Choroid plexus epithelial cell (primary cell): ENCODE data around the gene MYH10.

ENCODE experiments used
- DNase-seq: peaks from one replicate; pipeline ENCODE4 v3.0.0-alpha.2; 2010; ENCODE audit warnings: low read depth
- H3K4me3 ChIP-seq: 2 replicates; pipeline ENCODE4 v1.5.1; 2011; ENCODE audit warnings: low read depth, mild to moderate bottlenecking, control low read depth, low read length, moderate library complexity
- TF ChIP-seq, protein P1 (sequence below): conservative IDR thresholded peaks from 2 replicates; pipeline ENCODE4 v1.5.1; 2011; ENCODE audit warnings: low read depth, mild to moderate bottlenecking, control low read depth, inconsistent platforms, low read length, moderate library complexity

Gene MYH10

DNA sequence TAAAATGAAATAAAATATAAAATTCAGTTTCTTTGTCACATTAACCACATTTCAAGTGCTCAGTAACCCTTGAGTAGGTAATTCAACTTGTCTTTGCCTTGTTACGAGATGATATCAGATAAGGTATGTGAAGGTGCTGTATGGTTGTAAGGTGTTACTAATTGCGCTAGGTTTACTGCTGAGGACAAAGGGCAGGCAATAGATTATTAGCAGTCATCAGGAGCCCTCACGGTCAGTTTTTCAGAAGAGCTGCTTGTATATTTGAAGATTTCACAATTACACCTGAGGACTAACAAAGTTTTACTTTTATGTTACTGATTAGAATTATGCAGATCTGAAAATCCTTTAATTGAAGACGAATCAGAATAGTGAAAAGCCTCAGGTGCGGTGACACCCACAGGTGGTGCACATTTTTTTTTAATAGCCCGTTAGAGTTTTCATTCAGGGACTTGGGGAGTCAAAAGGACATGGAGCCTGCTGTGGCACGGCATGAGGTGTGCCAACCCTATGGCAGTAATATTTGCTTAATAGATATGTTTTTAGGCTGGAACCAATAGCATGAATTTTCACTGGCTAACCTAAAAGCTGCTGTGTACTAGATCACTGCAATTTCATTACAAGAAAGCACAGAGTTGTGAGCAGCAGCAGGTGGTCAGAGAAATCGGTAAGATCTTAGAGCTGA is 178.5 kb downstream of the MYH10 start:
- TF ChIP-seq, protein P1, sequence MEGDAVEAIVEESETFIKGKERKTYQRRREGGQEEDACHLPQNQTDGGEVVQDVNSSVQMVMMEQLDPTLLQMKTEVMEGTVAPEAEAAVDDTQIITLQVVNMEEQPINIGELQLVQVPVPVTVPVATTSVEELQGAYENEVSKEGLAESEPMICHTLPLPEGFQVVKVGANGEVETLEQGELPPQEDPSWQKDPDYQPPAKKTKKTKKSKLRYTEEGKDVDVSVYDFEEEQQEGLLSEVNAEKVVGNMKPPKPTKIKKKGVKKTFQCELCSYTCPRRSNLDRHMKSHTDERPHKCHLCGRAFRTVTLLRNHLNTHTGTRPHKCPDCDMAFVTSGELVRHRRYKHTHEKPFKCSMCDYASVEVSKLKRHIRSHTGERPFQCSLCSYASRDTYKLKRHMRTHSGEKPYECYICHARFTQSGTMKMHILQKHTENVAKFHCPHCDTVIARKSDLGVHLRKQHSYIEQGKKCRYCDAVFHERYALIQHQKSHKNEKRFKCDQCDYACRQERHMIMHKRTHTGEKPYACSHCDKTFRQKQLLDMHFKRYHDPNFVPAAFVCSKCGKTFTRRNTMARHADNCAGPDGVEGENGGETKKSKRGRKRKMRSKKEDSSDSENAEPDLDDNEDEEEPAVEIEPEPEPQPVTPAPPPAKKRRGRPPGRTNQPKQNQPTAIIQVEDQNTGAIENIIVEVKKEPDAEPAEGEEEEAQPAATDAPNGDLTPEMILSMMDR: no peak

DNA sequence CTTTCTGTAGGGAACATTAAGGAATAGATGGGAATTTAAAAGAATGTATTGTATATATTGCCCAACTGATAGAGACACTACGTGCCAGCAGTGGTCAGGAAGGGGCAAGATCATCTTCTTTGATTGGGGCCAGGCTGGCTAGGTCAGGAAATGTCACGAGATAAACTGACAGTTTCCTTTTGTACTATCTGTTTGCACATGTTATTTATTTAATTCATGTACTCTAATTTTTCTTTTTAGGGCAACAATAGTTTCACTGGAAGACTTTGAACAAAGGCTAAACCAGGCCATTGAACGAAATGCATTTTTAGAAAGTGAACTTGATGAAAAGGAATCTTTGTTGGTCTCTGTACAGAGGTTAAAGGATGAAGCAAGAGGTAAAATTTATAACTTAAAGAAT is 182.2 kb downstream of the MYH10 start:
- DNase-seq: no peak
- no peak overlapping the region for H3K4me3 ChIP-seq
- TF ChIP-seq, protein P1: no peak

More for the DNA sequence above, 178.5 kb downstream of the MYH10 start:
- no peak overlapping the region for H3K4me3 ChIP-seq
- no peak for DNase-seq

GRCh38 chr17:8447799-8448198 is 182.7 kb downstream of the MYH10 start:
- TF ChIP-seq, protein P1: no peak
- no peak overlapping the region for H3K4me3 ChIP-seq
- DNase-seq: no peak

- no peak overlapping the region for H3K4me3 ChIP-seq
- no peak for DNase-seq
- TF ChIP-seq, protein P1: no peak
Observed at GRCh38 chr17:8445536-8445935, 185.0 kb downstream of the MYH10 start.

- no peak for DNase-seq
- no peak overlapping the region for H3K4me3 ChIP-seq
- TF ChIP-seq, protein P1: no peak
Observed at GRCh38 chr17:8444494-8444893, 186.0 kb downstream of the MYH10 start.

GRCh38 chr17:8443756-8444155 is 186.8 kb downstream of the MYH10 start:
- TF ChIP-seq, protein P1: no peak
- DNase-seq: no peak
- no peak overlapping the region for H3K4me3 ChIP-seq

- TF ChIP-seq, protein P1: no peak
- DNase-seq: no peak
- H3K4me3 ChIP-seq: no peak overlapping the region
Observed at GRCh38 chr17:8442310-8442709, 188.2 kb downstream of the MYH10 start.
